H9 (cell line): ENCODE results near the gene MYRIP. TPM values are rescaled to one million over a fixed set of nuclear protein-coding genes. Genes with fewer than 3 reads are reported as not detected.

Source experiments
- DNase-seq: peaks from one replicate; pipeline ENCODE4 v3.0.0-alpha.2; 2017
- H2AFZ ChIP-seq: one replicate; pipeline ENCODE4 v1.6.1; 2013; ENCODE audit warnings: mild to moderate bottlenecking, low read length, control low read depth, moderate library complexity
- H2AK5ac ChIP-seq: 2 replicates; pipeline ENCODE4 v1.6.1; 2013; ENCODE audit warnings: low read length, control low read depth, mixed read lengths; ENCODE audit not compliant: insufficient read length
- H2BK120ac ChIP-seq: one replicate; pipeline ENCODE4 v1.6.1; 2013; ENCODE audit warnings: low read depth, mild to moderate bottlenecking, low read length, control low read depth, inconsistent platforms; ENCODE audit not compliant: poor library complexity, severe bottlenecking
- H2BK12ac ChIP-seq: 2 replicates; pipeline ENCODE4 v1.6.1; 2013; ENCODE audit warnings: low read length, control low read depth, mixed read lengths, low read depth; ENCODE audit not compliant: insufficient read length
- H2BK15ac ChIP-seq: 2 replicates; pipeline ENCODE4 v1.6.1; 2013; ENCODE audit warnings: low read depth, low read length, control low read depth
- H2BK20ac ChIP-seq: one replicate; pipeline ENCODE4 v1.6.1; 2013; ENCODE audit warnings: low read depth, mild to moderate bottlenecking, low read length, control low read depth, inconsistent platforms; ENCODE audit not compliant: poor library complexity, severe bottlenecking
- H2BK5ac ChIP-seq: 2 replicates; pipeline ENCODE4 v1.6.1; 2013; ENCODE audit warnings: low read length, control low read depth, mixed read lengths; ENCODE audit not compliant: insufficient read length
- H3K14ac ChIP-seq: 2 replicates; pipeline ENCODE4 v1.6.1; 2013; ENCODE audit warnings: low read length, control low read depth; ENCODE audit not compliant: insufficient read depth
- H3K18ac ChIP-seq: 2 replicates; pipeline ENCODE4 v1.6.1; 2013; ENCODE audit warnings: low read depth, mild to moderate bottlenecking, mixed read lengths, low read length, control low read depth; ENCODE audit not compliant: insufficient read length
- H3K23ac ChIP-seq: 2 replicates; pipeline ENCODE4 v1.6.1; 2013; ENCODE audit warnings: low read length, control low read depth, mixed read lengths, low read depth; ENCODE audit not compliant: insufficient read length
- H3K23me2 ChIP-seq: 2 replicates; pipeline ENCODE4 v1.6.1; 2013; ENCODE audit warnings: low read depth, mild to moderate bottlenecking, mixed read lengths, low read length, control low read depth; ENCODE audit not compliant: insufficient read length, poor library complexity, severe bottlenecking
- H3K27ac ChIP-seq: 2 replicates; pipeline ENCODE4 v1.5.1; 2013; ENCODE audit warnings: low read length, control low read depth, mixed read lengths, low read depth; ENCODE audit not compliant: insufficient read length
- H3K27me3 ChIP-seq: 2 replicates; pipeline ENCODE4 v1.6.1; 2013; ENCODE audit warnings: low read length, control low read depth, inconsistent platforms; ENCODE audit not compliant: insufficient read depth
- H3K4ac ChIP-seq: 2 replicates; pipeline ENCODE4 v1.6.1; 2013; ENCODE audit warnings: low read depth, mild to moderate bottlenecking, control low read depth, inconsistent platforms, low read length, moderate library complexity
- H3K4me1 ChIP-seq: 2 replicates; pipeline ENCODE4 v1.6.1; 2013; ENCODE audit warnings: low read length, control low read depth, inconsistent platforms; ENCODE audit not compliant: insufficient read depth
- H3K4me2 ChIP-seq: 2 replicates; pipeline ENCODE4 v1.6.1; 2013; ENCODE audit warnings: low read length, control low read depth, mixed read lengths; ENCODE audit not compliant: insufficient read length, insufficient read depth
- H3K56ac ChIP-seq: 2 replicates; pipeline ENCODE4 v1.6.1; 2013; ENCODE audit warnings: low read depth, mild to moderate bottlenecking, mixed read lengths, low read length, control low read depth; ENCODE audit not compliant: insufficient read length
- H3K79me1 ChIP-seq: 2 replicates; pipeline ENCODE4 v1.6.1; 2013; ENCODE audit warnings: low read depth, mild to moderate bottlenecking, moderate library complexity, low read length, control low read depth, inconsistent platforms; ENCODE audit not compliant: insufficient read depth, poor library complexity, severe bottlenecking
- H3K79me2 ChIP-seq: 2 replicates; pipeline ENCODE4 v1.6.1; 2013; ENCODE audit warnings: low read length, control low read depth, inconsistent platforms; ENCODE audit not compliant: insufficient read depth
- H3K9ac ChIP-seq: 2 replicates; pipeline ENCODE4 v1.6.1; 2013; ENCODE audit warnings: low read length, control low read depth, mixed read lengths; ENCODE audit not compliant: insufficient read length; ENCODE audit errors: extremely low read depth
- H3K9me3 ChIP-seq: one replicate; pipeline ENCODE4 v1.6.1; 2013; ENCODE audit warnings: low read depth, low read length, inconsistent platforms; ENCODE audit not compliant: control insufficient read depth
- H3T11ph ChIP-seq: one replicate; pipeline ENCODE4 v1.6.1; 2013; ENCODE audit warnings: mild to moderate bottlenecking, low read length, control low read depth, inconsistent platforms
- H4K20me1 ChIP-seq: one replicate; pipeline ENCODE4 v1.6.1; 2013; ENCODE audit not compliant: control insufficient read depth, insufficient read length, insufficient read depth
- H4K5ac ChIP-seq: 2 replicates; pipeline ENCODE4 v1.6.1; 2013; ENCODE audit warnings: low read depth, mild to moderate bottlenecking, mixed read lengths, low read length, control low read depth; ENCODE audit not compliant: insufficient read length
- H4K8ac ChIP-seq: replicated peaks from 2 replicates; pipeline ENCODE4 v1.6.1; 2013; ENCODE audit warnings: low read length, control low read depth, mixed read lengths, low read depth; ENCODE audit not compliant: insufficient read length
- H4K91ac ChIP-seq: 2 replicates; pipeline ENCODE4 v1.6.1; 2013; ENCODE audit warnings: low read depth, mild to moderate bottlenecking, moderate library complexity, mixed read lengths, low read length, control low read depth; ENCODE audit not compliant: insufficient read length
- H3K27ac Mint-ChIP-seq, 3 experiments: 2 replicates in 2 of 3; 3 replicates in 1 of 3; pipeline ENCODE4 v1.8.0; 2020 to 2021; ENCODE audit warnings: mixed read lengths in 3 of 3, mild to moderate bottlenecking in 1 of 3, moderate library complexity in 1 of 3
- H3K27me3 Mint-ChIP-seq: 2 replicates; pipeline ENCODE4 v1.8.0; 2021; ENCODE audit warnings: low read depth, mild to moderate bottlenecking, moderate library complexity, mixed read lengths
- H3K36me3 Mint-ChIP-seq, 3 experiments: 2 replicates in 2 of 3; 3 replicates in 1 of 3; pipeline ENCODE4 v1.8.0; 2020 to 2021; ENCODE audit warnings: low read depth in 3 of 3, mixed read lengths in 3 of 3; ENCODE audit not compliant: insufficient read depth in 1 of 3
- H3K4me1 Mint-ChIP-seq, 2 experiments: 2 replicates each; pipeline ENCODE4 v1.8.0; 2020; ENCODE audit warnings: mixed read lengths in 2 of 2
- H3K4me3 Mint-ChIP-seq, 2 experiments: 2 replicates in 1 of 2; 3 replicates in 1 of 2; pipeline ENCODE4 v1.8.0; 2020 to 2021; ENCODE audit warnings: mild to moderate bottlenecking in 2 of 2, mixed read lengths in 2 of 2, moderate library complexity in 1 of 2
- H3K9me3 Mint-ChIP-seq, 2 experiments: 2 replicates in 1 of 2; 3 replicates in 1 of 2; pipeline ENCODE4 v1.8.0; 2020; ENCODE audit warnings: mild to moderate bottlenecking in 2 of 2, mixed read lengths in 2 of 2, moderate library complexity in 1 of 2
- CTCF ChIP-seq: fragments of 200-600 bp; sonication (generic); conservative IDR thresholded peaks from 3 replicates; pipeline ENCODE4 v1.8.0; 2021; ENCODE audit warnings: antibody characterized with exemption, mild to moderate bottlenecking
- WGBS: extraction: QIAGEN DNeasy Blood & Tissue Kit; methylation state at CpG from one replicate; pipeline ENCODE4 v1.1.7; 2013; ENCODE audit warnings: missing lambda C conversion rate, low lambda C conversion rate, mixed read lengths; ENCODE audit not compliant: insufficient read length; ENCODE audit errors: extremely low coverage; 5-methylcytosine and 5-hydroxymethylcytosine counted together
- total RNA-seq: library from RNA; stranded (reverse); gene quantifications from 2 replicates; pipeline ENCODE4 v1.2.1, GENCODE V29; 2021

The MYRIP gene
- total RNA-seq, 1 experiment from 2014 or later, result 1.8 TPM

GRCh38 chr3:40053663-40054062, 244.3 kb downstream of the MYRIP start:
- Histone ChIP-seq H4K91ac (peak overlapping the region; percentile 35), H3K9ac (no peak overlapping the region), H3K79me1 (no peaks in the 10 kb centered on the region), H2AFZ (no peak overlapping the region), H3K79me2 (no peaks in the 10 kb centered on the region), H3K23me2 (no peaks in the 10 kb centered on the region), H2BK120ac (no peak overlapping the region), H3K23ac (no peak overlapping the region), H3K27me3 (no peaks in the 10 kb centered on the region), H3K4me1 (no peaks in the 10 kb centered on the region), H2AK5ac (no peak overlapping the region), H2BK20ac (no peak overlapping the region), H2BK5ac (no peak overlapping the region), H2BK15ac (no peak overlapping the region), H3K56ac (no peak overlapping the region), H4K20me1 (no peaks in the 10 kb centered on the region), H3K27ac (no peak overlapping the region), H2BK12ac (no peak overlapping the region), H3K9me3 (no peaks in the 10 kb centered on the region), H4K8ac (no peak overlapping the region), H3K4me2 (no peak overlapping the region), H3K18ac (no peak overlapping the region), H3K4ac (no peak overlapping the region), H3K14ac (no peak overlapping the region), H4K5ac (no peak overlapping the region), H3T11ph (no peak overlapping the region)
- TF ChIP-seq CTCF, result no peak
- H3K27ac Mint-ChIP-seq, result no peak overlapping the region
- peaks cover 0 to 9% (median 1%) of the 10 kb centered on the region in 3 experiments; a peak in 3 of 7 replicates for H3K36me3 Mint-ChIP-seq
- no peaks in the 10 kb centered on the region for H3K27me3 Mint-ChIP-seq
- no CpG with 5 or more reads among the region's 1 CpG for WGBS
- no peak overlapping the region for H3K4me3 Mint-ChIP-seq
- 0 out of 4 replicates have a peak, but pooled peaks cover 0 to 3% of the 10 kb centered on the region in 2 experiments for H3K4me1 Mint-ChIP-seq
- peaks cover 6 to 17% of the 10 kb centered on the region in 2 experiments; a peak in 4 of 5 replicates for H3K9me3 Mint-ChIP-seq
- DNase-seq, result no peak
